Heart left ventricle (tissue), 13 donors: ENCODE data around the gene CATSPER2.
"Not testable (repeated sequence)": the region's sequence is repeated elsewhere in the genome, so short reads cannot be mapped to it uniquely, and the experiment has no call there.

Experiments
- POLR2A ChIP-seq, 2 donors: fragments of 450-650 bp; IDR thresholded peaks; one replicate each; pipeline ENCODE4 v1.6.1; 2017; ENCODE audit warnings: antibody characterized with exemption in 2 of 2, mild to moderate bottlenecking in 2 of 2, moderate library complexity in 2 of 2
- TF ChIP-seq, protein P1 (sequence below), 12 donors: fragments of 200-600 bp; sonication (generic) in 4 of 12; IDR thresholded peaks; one replicate each; pipeline versions ENCODE4 v1.5.0 to v1.8.0; 2018 to 2022; ENCODE audit warnings: antibody characterized with exemption in 12 of 12, mild to moderate bottlenecking in 5 of 12
- donor health status: ischemic (EF 13 %, LVEDD 7.1; RV severe dilation, severe dysfunction).
- donor health status: DM: no; HTN: yes; CAD: no.
- donor health status: DM: no; HTN: no; CAD: no.
- donor health status: ischemic (EF 25% LVEDD 6.9; RV normal size, moderate dysfunction).
- donor health status: ischemic (EF 25% LVEDD 5.7; RV mildly dilated, moderate dysfunction).
- donor health status: ischemic (EF 35%, LVEDD 5.7; RV mildly dilated, moderate dysfunction).
- donor health status: nonischemic (EF 11% LVEDD 7.7; RV severe dilation, severe dysfunction).
- donor health status: DM: yes; HTN: yes; CAD: no.
- donor health status: PGD.
- donor health status: ischemic (EF 29% LVEDD 5.4; RV normal size, mild dysfunction).
- donor health status: nonischemic (EF 23%, LVEDD 6.1; RV moderate dilation, normal function).

- TF ChIP-seq, protein P1, sequence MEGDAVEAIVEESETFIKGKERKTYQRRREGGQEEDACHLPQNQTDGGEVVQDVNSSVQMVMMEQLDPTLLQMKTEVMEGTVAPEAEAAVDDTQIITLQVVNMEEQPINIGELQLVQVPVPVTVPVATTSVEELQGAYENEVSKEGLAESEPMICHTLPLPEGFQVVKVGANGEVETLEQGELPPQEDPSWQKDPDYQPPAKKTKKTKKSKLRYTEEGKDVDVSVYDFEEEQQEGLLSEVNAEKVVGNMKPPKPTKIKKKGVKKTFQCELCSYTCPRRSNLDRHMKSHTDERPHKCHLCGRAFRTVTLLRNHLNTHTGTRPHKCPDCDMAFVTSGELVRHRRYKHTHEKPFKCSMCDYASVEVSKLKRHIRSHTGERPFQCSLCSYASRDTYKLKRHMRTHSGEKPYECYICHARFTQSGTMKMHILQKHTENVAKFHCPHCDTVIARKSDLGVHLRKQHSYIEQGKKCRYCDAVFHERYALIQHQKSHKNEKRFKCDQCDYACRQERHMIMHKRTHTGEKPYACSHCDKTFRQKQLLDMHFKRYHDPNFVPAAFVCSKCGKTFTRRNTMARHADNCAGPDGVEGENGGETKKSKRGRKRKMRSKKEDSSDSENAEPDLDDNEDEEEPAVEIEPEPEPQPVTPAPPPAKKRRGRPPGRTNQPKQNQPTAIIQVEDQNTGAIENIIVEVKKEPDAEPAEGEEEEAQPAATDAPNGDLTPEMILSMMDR (IDR thresholded peaks at IDR 0.05) = not testable (repeated sequence)
- TF ChIP-seq POLR2A (IDR thresholded peaks at IDR 0.05) = not testable (repeated sequence)
Measured at GRCh38 chr15:43638464-43639204, 10.0 kb downstream of the CATSPER2 start.
